B cell (primary cell): ENCODE measurements around the gene NKD2. TPM values are rescaled to one million over a fixed set of nuclear protein-coding genes. Genes with fewer than 3 reads are reported as not detected.

Source experiments
- ATAC-seq: fragments of 200-7000 bp; cut with Tn5 transposase; one replicate; pipeline ENCODE4 v1.10.0; 2021; ENCODE audit warnings: low read depth, mild to moderate bottlenecking, moderate number of reproducible peaks, moderate library complexity
- CTCF ChIA-PET: fragments of 350-600 bp; sonication (Branson Sonifier 250); formaldehyde crosslinking; loops from one replicate; lab custom pipeline; 2021; ENCODE audit warnings: antibody characterized with exemption, inconsistent platforms; lab: Charles Lee
- POLR2A ChIA-PET: fragments of 350-600 bp; sonication (Branson Sonifier 250); formaldehyde crosslinking; loops from one replicate; lab custom pipeline; 2021; ENCODE audit warnings: antibody characterized with exemption; lab: Charles Lee
- DNase-seq: peaks from one replicate; pipeline ENCODE4 v3.0.0; 2013
- H2AFZ ChIP-seq: 2 replicates; pipeline ENCODE4 v1.6.1; 2012; ENCODE audit warnings: mild to moderate bottlenecking, low read depth, low read length; ENCODE audit not compliant: insufficient read depth, poor library complexity, severe bottlenecking
- H3K27ac ChIP-seq, 2 donors: 1 replicate in 1 of 2; 2 replicates in 1 of 2; pipeline ENCODE4 v1.5.1; 2012 to 2013; ENCODE audit warnings: low read length in 2 of 2, mild to moderate bottlenecking in 2 of 2, moderate library complexity in 1 of 2
- H3K27me3 ChIP-seq, 4 experiments: fragments of 200-600 bp in 1 of 4; sonication (generic) in 1 of 4; replicated peaks in 1 of 4; 1 replicate in 2 of 4; 2 replicates in 2 of 4; pipeline versions ENCODE4 v1.6.1 to v1.7.0; 2013 to 2016; ENCODE audit warnings: low read length in 3 of 4, mild to moderate bottlenecking in 2 of 4, mixed read lengths in 1 of 4, moderate library complexity in 1 of 4; ENCODE audit not compliant: insufficient read depth in 4 of 4, control insufficient read depth in 3 of 4; ENCODE audit errors: control extremely low read depth in 1 of 4
- H3K36me3 ChIP-seq, 2 experiments: replicated peaks in 1 of 2; 1 replicate in 1 of 2; 2 replicates in 1 of 2; pipeline versions ENCODE4 v1.6.1 to v1.7.1; 2013; ENCODE audit warnings: low read length in 1 of 2; ENCODE audit not compliant: insufficient read depth in 2 of 2, control insufficient read depth in 1 of 2; ENCODE audit errors: control extremely low read depth in 1 of 2, extremely low read depth in 1 of 2
- H3K4me1 ChIP-seq, 2 donors: fragments of 200-600 bp in 1 of 2; sonication (generic) in 1 of 2; 1 replicate in 1 of 2; 2 replicates in 1 of 2; pipeline versions ENCODE4 v1.5.1 to v1.6.1; 2013 to 2017; ENCODE audit warnings: low read length in 2 of 2; ENCODE audit not compliant: control insufficient read depth in 2 of 2, insufficient read depth in 2 of 2
- H3K4me2 ChIP-seq: replicated peaks from 2 replicates; pipeline ENCODE3; 2012; ENCODE audit warnings: mild to moderate bottlenecking, low read depth, low read length; ENCODE audit not compliant: poor library complexity, severe bottlenecking
- H3K4me3 ChIP-seq, 5 experiments: fragments of 200-600 bp in 1 of 5; sonication (generic) in 1 of 5; 1 replicate in 3 of 5; 2 replicates in 2 of 5; pipeline versions ENCODE4 v1.5.1 to v1.7.0; 2011 to 2016; ENCODE audit warnings: low read length in 4 of 5, mild to moderate bottlenecking in 4 of 5, low read depth in 2 of 5, control low read depth in 1 of 5, moderate library complexity in 1 of 5; ENCODE audit not compliant: insufficient read depth in 1 of 5; ENCODE audit errors: control extremely low read depth in 1 of 5, extremely low read depth in 1 of 5
- H3K79me2 ChIP-seq: fragments of 200-600 bp; sonication (generic); one replicate; pipeline ENCODE4 v1.6.0; 2016; ENCODE audit warnings: low read length; ENCODE audit not compliant: control insufficient read depth, insufficient read depth
- H3K9ac ChIP-seq: fragments of 200-600 bp; sonication (generic); 2 replicates; pipeline ENCODE4 v1.6.1; 2017; ENCODE audit warnings: mild to moderate bottlenecking, low read length, moderate library complexity
- H3K9me3 ChIP-seq, 3 donors: one replicate each; pipeline versions ENCODE4 v1.6.1 to v1.7.1; 2013; ENCODE audit warnings: low read length in 2 of 3; ENCODE audit not compliant: control insufficient read depth in 2 of 3, insufficient read depth in 1 of 3; ENCODE audit errors: control extremely low read depth in 1 of 3
- H4K20me1 ChIP-seq: 2 replicates; pipeline ENCODE4 v1.6.0; 2012; ENCODE audit warnings: mild to moderate bottlenecking, low read length; ENCODE audit not compliant: insufficient read depth, control insufficient read depth, poor library complexity, severe bottlenecking
- H3K27ac Mint-ChIP-seq: one replicate; pipeline ENCODE4 v1.8.0; 2021; ENCODE audit warnings: mixed read lengths
- H3K27me3 Mint-ChIP-seq: one replicate; pipeline ENCODE4 v1.8.0; 2021; ENCODE audit warnings: mixed read lengths
- H3K4me1 Mint-ChIP-seq: one replicate; pipeline ENCODE4 v1.8.0; 2021; ENCODE audit warnings: mixed read lengths
- H3K4me3 Mint-ChIP-seq: one replicate; pipeline ENCODE4 v1.8.0; 2021; ENCODE audit warnings: mixed read lengths
- H3K9me3 Mint-ChIP-seq: one replicate; pipeline ENCODE4 v1.8.0; 2022; ENCODE audit warnings: mixed read lengths; ENCODE audit not compliant: insufficient read depth
- EZH2 ChIP-seq: IDR thresholded peaks from 2 replicates; pipeline ENCODE4 v1.6.1; 2012; ENCODE audit warnings: borderline replicate concordance, low read depth, mild to moderate bottlenecking, moderate library complexity, low read length; ENCODE audit not compliant: insufficient read depth, poor library complexity, severe bottlenecking
- WGBS: methylation state at CpG from one replicate; pipeline ENCODE4 v1.1.5; 2013; ENCODE audit warnings: missing lambda C conversion rate; ENCODE audit not compliant: insufficient coverage; 5-methylcytosine and 5-hydroxymethylcytosine counted together
- intact Hi-C: fragments of 100-400 bp; cut with micrococcal nuclease; formaldehyde crosslinking; loops from one replicate; pipeline ENCODE4 v1.10.0; 2022
- polyA plus RNA-seq: library from polyadenylated mRNA; depleted of rRNA; stranded (reverse); fragments of >200 nt; gene quantifications from 2 replicates; pipeline ENCODE4 v1.2.3, GENCODE V29; 2012
- total RNA-seq, 2 donors: library from RNA; stranded (reverse); fragments of 120-200 nt in 1 of 2; gene quantifications; 1 replicate in 1 of 2; 2 replicates in 1 of 2; pipeline versions ENCODE4 v1.2.3 to v1.2.4, GENCODE V29; 2013 to 2022
- TF ChIP-seq, protein P1 (sequence below): fragments of 200-600 bp; IDR thresholded peaks from one replicate; pipeline ENCODE4 v1.8.0; 2022; ENCODE audit warnings: antibody characterized with exemption, mild to moderate bottlenecking

NKD2 gene
- total and polyA plus RNA-seq, 2 donors (not counting 1 experiment from before 2014, with no cell fraction given), result 0.12 to 0.34 TPM

DNA sequence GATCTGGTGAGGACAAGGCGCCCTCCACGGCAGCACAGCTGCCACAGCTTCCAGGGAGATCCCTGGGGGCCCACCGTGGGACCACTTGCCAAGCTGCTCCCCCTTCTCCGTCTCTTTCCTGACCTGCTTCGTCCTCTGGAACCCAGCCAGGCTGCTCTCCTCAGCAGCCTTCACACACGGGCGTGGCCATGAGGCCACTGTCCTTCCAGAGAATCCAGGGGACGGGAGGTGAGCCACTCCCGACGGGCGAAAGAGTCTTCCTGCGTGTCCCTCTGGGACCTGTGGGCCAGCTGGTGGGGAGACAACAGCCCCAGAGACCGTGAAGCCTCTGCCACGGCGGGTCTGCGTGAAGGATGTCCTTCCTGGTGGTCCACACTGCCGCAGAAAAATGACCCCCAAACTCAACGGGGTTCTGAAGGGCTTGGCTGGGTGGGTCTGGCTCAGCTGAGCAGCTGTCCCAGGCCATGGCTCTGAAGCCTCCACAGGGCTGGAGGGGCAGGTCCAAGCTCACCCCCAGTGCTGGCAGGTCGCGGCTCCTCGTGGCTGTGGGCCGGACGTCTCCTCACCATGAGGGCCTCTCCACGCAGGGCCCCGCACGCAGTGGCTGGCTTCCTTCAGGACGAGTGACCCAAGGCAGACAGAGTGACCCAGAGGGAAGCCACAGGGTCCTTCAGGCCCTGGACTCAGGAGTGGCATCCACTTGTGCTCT lies 47.4 kb upstream of the NKD2 start:
- Histone ChIP-seq H3K4me3 (no peak overlapping the region), H3K27ac (no peak overlapping the region), H3K4me1 (peaks cover 0 to 8% of the 10 kb centered on the region in 2 donors), H3K79me2 (no peaks in the 10 kb centered on the region), H3K27me3 (peaks cover 0 to 58% (median 5%) of the 10 kb centered on the region in 4 experiments), H3K9ac (no peak overlapping the region), H3K9me3 (peaks cover 0 to 9% (median 0%) of the 10 kb centered on the region in 3 donors), H2AFZ (no peak overlapping the region), H3K36me3 (no peaks in the 10 kb centered on the region), H4K20me1 (no peaks in the 10 kb centered on the region), H3K4me2 (no peak overlapping the region)
- DNase-seq (no peak), ATAC-seq (no peak)
- H3K27me3 Mint-ChIP-seq, result peaks cover 55% of the 10 kb centered on the region
- WGBS, result 42% methylated on average over 27 of the region's 27 CpGs
- H3K27ac Mint-ChIP-seq, result no peak overlapping the region
- TF ChIP-seq EZH2, result no peak
- TF ChIP-seq, protein P1, sequence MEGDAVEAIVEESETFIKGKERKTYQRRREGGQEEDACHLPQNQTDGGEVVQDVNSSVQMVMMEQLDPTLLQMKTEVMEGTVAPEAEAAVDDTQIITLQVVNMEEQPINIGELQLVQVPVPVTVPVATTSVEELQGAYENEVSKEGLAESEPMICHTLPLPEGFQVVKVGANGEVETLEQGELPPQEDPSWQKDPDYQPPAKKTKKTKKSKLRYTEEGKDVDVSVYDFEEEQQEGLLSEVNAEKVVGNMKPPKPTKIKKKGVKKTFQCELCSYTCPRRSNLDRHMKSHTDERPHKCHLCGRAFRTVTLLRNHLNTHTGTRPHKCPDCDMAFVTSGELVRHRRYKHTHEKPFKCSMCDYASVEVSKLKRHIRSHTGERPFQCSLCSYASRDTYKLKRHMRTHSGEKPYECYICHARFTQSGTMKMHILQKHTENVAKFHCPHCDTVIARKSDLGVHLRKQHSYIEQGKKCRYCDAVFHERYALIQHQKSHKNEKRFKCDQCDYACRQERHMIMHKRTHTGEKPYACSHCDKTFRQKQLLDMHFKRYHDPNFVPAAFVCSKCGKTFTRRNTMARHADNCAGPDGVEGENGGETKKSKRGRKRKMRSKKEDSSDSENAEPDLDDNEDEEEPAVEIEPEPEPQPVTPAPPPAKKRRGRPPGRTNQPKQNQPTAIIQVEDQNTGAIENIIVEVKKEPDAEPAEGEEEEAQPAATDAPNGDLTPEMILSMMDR, result no peak
- H3K4me1 Mint-ChIP-seq, result peaks cover 10% of the 10 kb centered on the region
- no peaks in the 10 kb centered on the region for H3K9me3 Mint-ChIP-seq
- CTCF ChIA-PET, result no interaction called here
- no peak overlapping the region for H3K4me3 Mint-ChIP-seq
- POLR2A ChIA-PET, result no interaction called here
- intact Hi-C loops, result no loop called here

DNA sequence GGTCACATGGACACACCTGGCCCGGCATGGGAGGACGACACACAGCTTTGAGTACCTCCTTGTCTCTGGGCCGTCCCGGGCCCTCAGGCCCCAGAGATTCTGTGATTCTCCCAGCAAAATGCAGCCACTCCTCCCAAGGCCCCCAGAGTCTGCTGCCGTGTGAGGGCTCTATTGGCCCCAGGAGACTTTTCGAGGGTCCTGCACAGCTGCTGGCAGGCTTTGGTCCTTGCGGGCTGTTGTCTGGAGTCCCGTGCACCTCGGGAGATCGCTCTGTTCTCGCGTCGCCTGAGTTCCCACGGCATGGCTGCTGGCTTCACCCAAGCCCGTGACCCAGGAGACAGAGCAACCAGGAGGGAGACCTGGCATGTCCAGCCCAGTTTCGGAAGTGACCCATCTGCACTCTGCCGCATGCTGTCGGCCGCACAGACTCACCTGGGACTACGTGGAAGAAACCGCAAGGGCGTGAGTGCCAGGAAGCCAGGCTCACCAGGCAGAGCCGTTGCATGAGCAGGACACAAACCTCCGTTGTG lies 46.8 kb upstream of the NKD2 start:
- Histone ChIP-seq H4K20me1 (no peaks in the 10 kb centered on the region), H2AFZ (no peak overlapping the region), H3K36me3 (no peaks in the 10 kb centered on the region), H3K4me3 (no peak overlapping the region), H3K4me2 (no peak overlapping the region), H3K9ac (no peak overlapping the region), H3K27ac (no peak overlapping the region), H3K27me3 (peaks cover 0 to 58% (median 5%) of the 10 kb centered on the region in 4 experiments), H3K9me3 (peaks cover 0 to 9% (median 0%) of the 10 kb centered on the region in 3 donors), H3K4me1 (peaks cover 0 to 8% of the 10 kb centered on the region in 2 donors), H3K79me2 (no peaks in the 10 kb centered on the region)
- Mint-ChIP-seq H3K27me3 (peaks cover 56% of the 10 kb centered on the region), H3K4me1 (peaks cover 10% of the 10 kb centered on the region), H3K9me3 (no peaks in the 10 kb centered on the region), H3K27ac (no peak overlapping the region), H3K4me3 (no peak overlapping the region)
- 56% methylated on average over 24 of the region's 24 CpGs for WGBS
- TF ChIP-seq EZH2, result no peak
- TF ChIP-seq, protein P1, result no peak
- ATAC-seq (no peak), DNase-seq (no peak)
- intact Hi-C loops, result no loop called here
- POLR2A ChIA-PET, result no interaction called here
- CTCF ChIA-PET, result no interaction called here
